AG04450 (cell line): ENCODE data around the gene MT1A. TPM values are rescaled to one million over a fixed set of nuclear protein-coding genes. Genes with fewer than 3 reads are reported as not detected.
A peak's percentile ranks its signal among the peaks of the same experiment; 100 is the strongest.

Source experiments
- CTCF ChIA-PET: fragments of 300-600, 350-600 bp; formaldehyde crosslinking; extraction: SDS; loops from one replicate; lab custom pipeline; 2022; ENCODE audit warnings: antibody characterized with exemption, inconsistent platforms; lab: Charles Lee
- POLR2A ChIA-PET: fragments of 350-600 bp; formaldehyde crosslinking; extraction: SDS; loops from one replicate; lab custom pipeline; 2021; ENCODE audit warnings: antibody characterized with exemption, inconsistent platforms; lab: Yijun Ruan, JAX
- DNase-seq: peaks from one replicate; pipeline ENCODE4 v3.0.0-alpha.2; 2011; ENCODE audit warnings: low read depth, low spot score
- H3K27ac ChIP-seq: one replicate; pipeline ENCODE4 v1.5.1; 2012; ENCODE audit warnings: low read depth, low read length, control low read depth
- H3K27me3 ChIP-seq: one replicate; pipeline ENCODE4 v1.6.0; 2012; ENCODE audit warnings: low read length; ENCODE audit not compliant: control insufficient read depth, insufficient read depth
- H3K4me3 ChIP-seq: 2 replicates; pipeline ENCODE4 v1.5.1; 2011; ENCODE audit warnings: mild to moderate bottlenecking, low read depth, low read length, control low read depth
- H3K9me3 ChIP-seq: 2 replicates; pipeline ENCODE4 v1.5.1; 2012; ENCODE audit warnings: low read length; ENCODE audit not compliant: control insufficient read depth, insufficient read depth
- CTCF ChIP-seq: IDR thresholded peaks from 2 replicates; pipeline ENCODE4 v1.5.1; 2011; ENCODE audit warnings: low read depth, low read length, control low read depth, inconsistent platforms
- polyA minus RNA-seq: library from RNA; depleted of rRNA, polyadenylated mRNA; stranded (reverse); fragments of >200 nt; gene quantifications from 2 replicates; pipeline ENCODE4 v1.2.3, GENCODE V29; 2011; rRNA and poly(A)+ RNA removed
- polyA plus RNA-seq: library from polyadenylated mRNA; depleted of rRNA; stranded (reverse); fragments of >200 nt; gene quantifications from 2 replicates; pipeline ENCODE4 v1.2.3, GENCODE V29; 2011; rRNA removed

Gene MT1A
- polyA plus RNA-seq (0.66 TPM in 1 of 2 replicates, not detected in the other), polyA minus RNA-seq (0.91 and 1.1 TPM in 2 replicates)

GRCh38 chr16:56637814-56638750 lies at the start of gene MT1A:
TSS of gene MT1A (plus strand) at chr16:56638666. CDS start at chr16:56638739, 73 bp downstream.
- no peaks in the 10 kb centered on the region; the same call in 1 of the 2 replicates for H3K9me3 ChIP-seq
- POLR2A ChIA-PET = no interaction called here
- DNase-seq = no peak
- peak within 1 kb of the TSS; percentile 59 for H3K4me3 ChIP-seq
- H3K27me3 ChIP-seq = peaks cover 83% of the 10 kb centered on the region
- CTCF ChIA-PET = no interaction called here
- no peak for TF ChIP-seq CTCF
- no peak within 1 kb of the TSS for H3K27ac ChIP-seq

DNA sequence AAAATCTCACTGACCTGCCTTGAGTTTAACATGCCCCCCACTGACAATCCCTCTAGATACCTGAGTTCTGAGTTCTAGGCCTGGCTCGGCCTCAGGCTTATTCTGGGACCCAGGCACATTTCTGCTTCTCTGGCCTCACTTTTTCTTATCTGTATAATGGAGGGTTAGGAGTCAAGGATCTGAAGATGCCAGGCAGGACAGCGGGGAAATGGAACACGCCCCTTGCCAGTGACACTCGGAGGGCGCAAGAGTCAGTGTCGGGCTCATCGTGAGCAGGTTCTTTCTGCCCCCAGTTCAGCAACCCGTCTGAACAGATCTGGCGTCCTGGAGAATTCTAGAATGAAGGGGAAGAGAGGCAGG lies 49.7 kb upstream of the MT1A start:
- CTCF ChIA-PET = no interaction called here
- Histone ChIP-seq H3K4me3 (peak overlapping the region; percentile 45), H3K27ac (no peak overlapping the region), H3K9me3 (no peaks in the 10 kb centered on the region; the same call in 1 of the 2 replicates), H3K27me3 (peaks cover 60% of the 10 kb centered on the region)
- POLR2A ChIA-PET = no interaction called here
- TF ChIP-seq CTCF = no peak
- DNase-seq = no peak

GRCh38 chr16:56589141-56590039 lies 49.1 kb upstream of the MT1A start, which contains the start of gene MT3:
TSS of gene MT3 (plus strand) at chr16:56589528. CDS start at chr16:56589591, 63 bp downstream.
- DNase-seq = no peak
- Histone ChIP-seq H3K4me3 (peak within 1 kb of the TSS; percentile 45), H3K27me3 (peaks cover 57% of the 10 kb centered on the region), H3K27ac (no peak within 1 kb of the TSS), H3K9me3 (no peaks in the 10 kb centered on the region; the same call in 1 of the 2 replicates)
- no peak for TF ChIP-seq CTCF
- POLR2A ChIA-PET = no interaction called here
- CTCF ChIA-PET = no interaction called here

GRCh38 chr16:56591377-56592060 lies 46.9 kb upstream of the MT1A start:
- ChIA-PET POLR2A (no interaction called here), CTCF (interaction anchor here (0.7 to 1.6 kb wide), 3 partner anchors 9 to 110 kb away, joined by 3 to 15 read pairs (median 7); no protein-coding TSS in a partner anchor)
- no peak overlapping the region for H3K27ac ChIP-seq
- H3K4me3 ChIP-seq = no peak overlapping the region
- no peak for TF ChIP-seq CTCF
- H3K9me3 ChIP-seq = no peaks in the 10 kb centered on the region; the same call in 1 of the 2 replicates
- no peak for DNase-seq
- H3K27me3 ChIP-seq = peaks cover 43% of the 10 kb centered on the region
